ENCODE measurements around the gene ADPGK.
A peak's percentile ranks its signal among the peaks of the same experiment; 100 is the strongest.

Gene ADPGK

GRCh38 chr15:72790302-72790910 is 6.8 kb upstream of the ADPGK start:
- peak; percentile 53 for DNase-seq (ENCODE audit: low read depth)

GRCh38 chr15:72787526-72787925 is 4.0 kb upstream of the ADPGK start:
- DNase-seq (ENCODE audit: low read depth) = no peak

- no peak for DNase-seq (ENCODE audit: low read depth)
Observed at GRCh38 chr15:72786676-72787345, 3.3 kb upstream of the ADPGK start.

GRCh38 chr15:72786242-72786641 is 2.7 kb upstream of the ADPGK start:
- no peak for DNase-seq (ENCODE audit: low read depth)

GRCh38 chr15:72785841-72786240 is 2.3 kb upstream of the ADPGK start:
- no peak for DNase-seq (ENCODE audit: low read depth)

GRCh38 chr15:72785432-72785831 is 1.9 kb upstream of the ADPGK start:
- DNase-seq (ENCODE audit: low read depth) = peak; percentile 60

- no peak for DNase-seq (ENCODE audit: low read depth)
Observed at GRCh38 chr15:72784456-72784876, 908 bp upstream of the ADPGK start.

GRCh38 chr15:72783004-72783639 is 436 bp downstream of the ADPGK start:
- DNase-seq (ENCODE audit: low read depth) = peak; percentile 66

GRCh38 chr15:72782274-72783003 is 1.1 kb downstream of the ADPGK start:
- DNase-seq (ENCODE audit: low read depth) = no peak

GRCh38 chr15:72781631-72782030 is 1.9 kb downstream of the ADPGK start:
- DNase-seq (ENCODE audit: low read depth) = no peak

- no peak for DNase-seq (ENCODE audit: low read depth)
Observed at GRCh38 chr15:72778796-72779195, 4.8 kb downstream of the ADPGK start.

GRCh38 chr15:72774696-72775383 is 8.7 kb downstream of the ADPGK start:
- DNase-seq (ENCODE audit: low read depth) = no peak

GRCh38 chr15:72771329-72771725 is 12.2 kb downstream of the ADPGK start:
- DNase-seq (ENCODE audit: low read depth) = no peak

GRCh38 chr15:72770673-72771328 is 12.8 kb downstream of the ADPGK start:
- no peak for DNase-seq (ENCODE audit: low read depth)

GRCh38 chr15:72766780-72767179 is 16.8 kb downstream of the ADPGK start:
- no peak for DNase-seq (ENCODE audit: low read depth)

- DNase-seq (ENCODE audit: low read depth) = no peak
Observed at GRCh38 chr15:72766025-72766424, 17.5 kb downstream of the ADPGK start.

GRCh38 chr15:72764656-72765055 is 18.9 kb downstream of the ADPGK start:
- no peak for DNase-seq (ENCODE audit: low read depth)

GRCh38 chr15:72760590-72761260 is 22.8 kb downstream of the ADPGK start:
- DNase-seq (ENCODE audit: low read depth) = no peak

- peak; percentile 76 for DNase-seq (ENCODE audit: low read depth)
Observed at GRCh38 chr15:72758182-72758581, 25.4 kb downstream of the ADPGK start.

- DNase-seq (ENCODE audit: low read depth) = no peak
Observed at GRCh38 chr15:72754096-72754495, 29.5 kb downstream of the ADPGK start.
